Measurements from ENCODE around the gene SCARB1.

Gene SCARB1

DNA sequence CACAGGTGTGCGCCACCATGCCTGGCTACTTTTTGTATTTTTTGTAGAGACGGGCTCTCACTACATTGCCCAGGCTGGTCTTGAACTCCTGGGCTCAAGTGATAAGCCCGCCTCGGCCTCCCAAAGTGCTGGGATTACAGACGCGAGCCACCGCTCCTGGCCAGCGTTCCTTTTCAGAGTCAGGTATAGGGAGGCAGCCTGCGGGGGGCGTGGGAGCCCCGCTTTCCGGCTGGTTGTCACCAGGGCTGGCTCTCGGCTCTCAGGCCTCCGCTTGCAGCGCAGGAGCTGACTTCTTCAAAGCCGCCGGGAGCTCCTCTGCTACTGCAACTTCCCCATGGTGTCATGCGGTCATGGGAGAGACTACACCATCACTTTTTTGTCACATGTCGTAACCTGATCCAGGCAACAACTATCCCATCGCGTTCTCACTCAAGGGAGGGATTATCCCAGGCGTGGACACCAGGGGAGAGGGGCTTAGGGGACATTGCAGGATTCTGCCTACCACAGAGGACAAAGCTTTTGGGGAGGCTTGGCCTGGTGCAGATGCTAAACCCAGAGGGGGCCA lies 129.4 kb downstream of the SCARB1 start (continued):
- TF ChIP-seq ZNF214 (tag by site-specific recombination; IDR thresholded peaks at IDR 0.05; ENCODE audit: borderline replicate concordance) (no peak), ZNF830 (tag by site-specific recombination; IDR thresholded peaks at IDR 0.05; ENCODE audit: low read depth) (no peak), ZSCAN16 (tag by site-specific recombination; IDR thresholded peaks at IDR 0.05) (no peak), KLF7 (tag by site-specific recombination; IDR thresholded peaks at IDR 0.05; ENCODE audit: borderline replicate concordance) (no peak), ZNF707 (tag by site-specific recombination; IDR thresholded peaks at IDR 0.05) (no peak), ZNF350 (tag by site-specific recombination; IDR thresholded peaks at IDR 0.05) (no peak), ZNF558 (tag by site-specific recombination; IDR thresholded peaks at IDR 0.05) (no peak), YY1 (tag by site-specific recombination; IDR thresholded peaks at IDR 0.05) (no peak), OSR2 (tag by site-specific recombination; IDR thresholded peaks at IDR 0.05) (peak; percentile 99), ZNF223 (tag by site-specific recombination; IDR thresholded peaks at IDR 0.05) (no peak), TRIM28 (IDR thresholded peaks at IDR 0.05; ENCODE audit: borderline replicate concordance, low read length) (peak; percentile 60; the same call in 1 of the 2 replicates), ZNF266 (tag by site-specific recombination; IDR thresholded peaks at IDR 0.05; ENCODE audit: low read depth) (no peak), ZNF311 (tag by site-specific recombination; IDR thresholded peaks at IDR 0.05; ENCODE audit: borderline replicate concordance) (no peak), KLF10 (tag by site-specific recombination; IDR thresholded peaks at IDR 0.05) (no peak), SP7 (tag by site-specific recombination; IDR thresholded peaks at IDR 0.05) (0 out of 2 replicates have a peak, but pooled peaks have one; percentile 29), KLF8 (tag by site-specific recombination; IDR thresholded peaks at IDR 0.05) (no peak), ZFP41 (tag by site-specific recombination; IDR thresholded peaks at IDR 0.05; ENCODE audit: borderline replicate concordance) (no peak), ZNF132 (tag by site-specific recombination; IDR thresholded peaks at IDR 0.05; ENCODE audit: borderline replicate concordance) (no peak), BCL6B (tag by site-specific recombination; IDR thresholded peaks at IDR 0.05) (no peak), ZSCAN5A (tag by site-specific recombination; IDR thresholded peaks at IDR 0.05) (no peak)
- TF ChIP-seq, protein P1, sequence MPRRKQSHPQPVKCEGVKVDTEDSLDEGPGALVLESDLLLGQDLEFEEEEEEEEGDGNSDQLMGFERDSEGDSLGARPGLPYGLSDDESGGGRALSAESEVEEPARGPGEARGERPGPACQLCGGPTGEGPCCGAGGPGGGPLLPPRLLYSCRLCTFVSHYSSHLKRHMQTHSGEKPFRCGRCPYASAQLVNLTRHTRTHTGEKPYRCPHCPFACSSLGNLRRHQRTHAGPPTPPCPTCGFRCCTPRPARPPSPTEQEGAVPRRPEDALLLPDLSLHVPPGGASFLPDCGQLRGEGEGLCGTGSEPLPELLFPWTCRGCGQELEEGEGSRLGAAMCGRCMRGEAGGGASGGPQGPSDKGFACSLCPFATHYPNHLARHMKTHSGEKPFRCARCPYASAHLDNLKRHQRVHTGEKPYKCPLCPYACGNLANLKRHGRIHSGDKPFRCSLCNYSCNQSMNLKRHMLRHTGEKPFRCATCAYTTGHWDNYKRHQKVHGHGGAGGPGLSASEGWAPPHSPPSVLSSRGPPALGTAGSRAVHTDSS (tag by site-specific recombination; IDR thresholded peaks at IDR 0.05): no peak
- TF ChIP-seq, protein P2, sequence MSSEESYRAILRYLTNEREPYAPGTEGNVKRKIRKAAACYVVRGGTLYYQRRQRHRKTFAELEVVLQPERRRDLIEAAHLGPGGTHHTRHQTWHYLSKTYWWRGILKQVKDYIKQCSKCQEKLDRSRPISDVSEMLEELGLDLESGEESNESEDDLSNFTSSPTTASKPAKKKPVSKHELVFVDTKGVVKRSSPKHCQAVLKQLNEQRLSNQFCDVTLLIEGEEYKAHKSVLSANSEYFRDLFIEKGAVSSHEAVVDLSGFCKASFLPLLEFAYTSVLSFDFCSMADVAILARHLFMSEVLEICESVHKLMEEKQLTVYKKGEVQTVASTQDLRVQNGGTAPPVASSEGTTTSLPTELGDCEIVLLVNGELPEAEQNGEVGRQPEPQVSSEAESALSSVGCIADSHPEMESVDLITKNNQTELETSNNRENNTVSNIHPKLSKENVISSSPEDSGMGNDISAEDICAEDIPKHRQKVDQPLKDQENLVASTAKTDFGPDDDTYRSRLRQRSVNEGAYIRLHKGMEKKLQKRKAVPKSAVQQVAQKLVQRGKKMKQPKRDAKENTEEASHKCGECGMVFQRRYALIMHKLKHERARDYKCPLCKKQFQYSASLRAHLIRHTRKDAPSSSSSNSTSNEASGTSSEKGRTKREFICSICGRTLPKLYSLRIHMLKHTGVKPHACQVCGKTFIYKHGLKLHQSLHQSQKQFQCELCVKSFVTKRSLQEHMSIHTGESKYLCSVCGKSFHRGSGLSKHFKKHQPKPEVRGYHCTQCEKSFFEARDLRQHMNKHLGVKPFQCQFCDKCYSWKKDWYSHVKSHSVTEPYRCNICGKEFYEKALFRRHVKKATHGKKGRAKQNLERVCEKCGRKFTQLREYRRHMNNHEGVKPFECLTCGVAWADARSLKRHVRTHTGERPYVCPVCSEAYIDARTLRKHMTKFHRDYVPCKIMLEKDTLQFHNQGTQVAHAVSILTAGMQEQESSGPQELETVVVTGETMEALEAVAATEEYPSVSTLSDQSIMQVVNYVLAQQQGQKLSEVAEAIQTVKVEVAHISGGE (tag by site-specific recombination; conservative IDR thresholded peaks at IDR 0.05; ENCODE audit: low read depth): no peak
- TF ChIP-seq, protein P3, sequence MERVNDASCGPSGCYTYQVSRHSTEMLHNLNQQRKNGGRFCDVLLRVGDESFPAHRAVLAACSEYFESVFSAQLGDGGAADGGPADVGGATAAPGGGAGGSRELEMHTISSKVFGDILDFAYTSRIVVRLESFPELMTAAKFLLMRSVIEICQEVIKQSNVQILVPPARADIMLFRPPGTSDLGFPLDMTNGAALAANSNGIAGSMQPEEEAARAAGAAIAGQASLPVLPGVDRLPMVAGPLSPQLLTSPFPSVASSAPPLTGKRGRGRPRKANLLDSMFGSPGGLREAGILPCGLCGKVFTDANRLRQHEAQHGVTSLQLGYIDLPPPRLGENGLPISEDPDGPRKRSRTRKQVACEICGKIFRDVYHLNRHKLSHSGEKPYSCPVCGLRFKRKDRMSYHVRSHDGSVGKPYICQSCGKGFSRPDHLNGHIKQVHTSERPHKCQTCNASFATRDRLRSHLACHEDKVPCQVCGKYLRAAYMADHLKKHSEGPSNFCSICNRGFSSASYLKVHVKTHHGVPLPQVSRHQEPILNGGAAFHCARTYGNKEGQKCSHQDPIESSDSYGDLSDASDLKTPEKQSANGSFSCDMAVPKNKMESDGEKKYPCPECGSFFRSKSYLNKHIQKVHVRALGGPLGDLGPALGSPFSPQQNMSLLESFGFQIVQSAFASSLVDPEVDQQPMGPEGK (tag by site-specific recombination; IDR thresholded peaks at IDR 0.05): peak; percentile 63
- TF ChIP-seq, protein P4, sequence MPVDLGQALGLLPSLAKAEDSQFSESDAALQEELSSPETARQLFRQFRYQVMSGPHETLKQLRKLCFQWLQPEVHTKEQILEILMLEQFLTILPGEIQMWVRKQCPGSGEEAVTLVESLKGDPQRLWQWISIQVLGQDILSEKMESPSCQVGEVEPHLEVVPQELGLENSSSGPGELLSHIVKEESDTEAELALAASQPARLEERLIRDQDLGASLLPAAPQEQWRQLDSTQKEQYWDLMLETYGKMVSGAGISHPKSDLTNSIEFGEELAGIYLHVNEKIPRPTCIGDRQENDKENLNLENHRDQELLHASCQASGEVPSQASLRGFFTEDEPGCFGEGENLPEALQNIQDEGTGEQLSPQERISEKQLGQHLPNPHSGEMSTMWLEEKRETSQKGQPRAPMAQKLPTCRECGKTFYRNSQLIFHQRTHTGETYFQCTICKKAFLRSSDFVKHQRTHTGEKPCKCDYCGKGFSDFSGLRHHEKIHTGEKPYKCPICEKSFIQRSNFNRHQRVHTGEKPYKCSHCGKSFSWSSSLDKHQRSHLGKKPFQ (tag by site-specific recombination; IDR thresholded peaks at IDR 0.05): no peak
- TF ChIP-seq, protein P5, sequence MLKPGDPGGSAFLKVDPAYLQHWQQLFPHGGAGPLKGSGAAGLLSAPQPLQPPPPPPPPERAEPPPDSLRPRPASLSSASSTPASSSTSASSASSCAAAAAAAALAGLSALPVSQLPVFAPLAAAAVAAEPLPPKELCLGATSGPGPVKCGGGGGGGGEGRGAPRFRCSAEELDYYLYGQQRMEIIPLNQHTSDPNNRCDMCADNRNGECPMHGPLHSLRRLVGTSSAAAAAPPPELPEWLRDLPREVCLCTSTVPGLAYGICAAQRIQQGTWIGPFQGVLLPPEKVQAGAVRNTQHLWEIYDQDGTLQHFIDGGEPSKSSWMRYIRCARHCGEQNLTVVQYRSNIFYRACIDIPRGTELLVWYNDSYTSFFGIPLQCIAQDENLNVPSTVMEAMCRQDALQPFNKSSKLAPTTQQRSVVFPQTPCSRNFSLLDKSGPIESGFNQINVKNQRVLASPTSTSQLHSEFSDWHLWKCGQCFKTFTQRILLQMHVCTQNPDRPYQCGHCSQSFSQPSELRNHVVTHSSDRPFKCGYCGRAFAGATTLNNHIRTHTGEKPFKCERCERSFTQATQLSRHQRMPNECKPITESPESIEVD (tag by site-specific recombination; IDR thresholded peaks at IDR 0.05): no peak
